Panc1 (cell line): ENCODE measurements around the gene SEPTIN1. TPM values are rescaled to one million over a fixed set of nuclear protein-coding genes. Genes with fewer than 3 reads are reported as not detected.
A peak's percentile ranks its signal among the peaks of the same experiment; 100 is the strongest.

Experiments used
- ATAC-seq: fragments of 200-7000 bp; cut with Tn5 transposase; 2 replicates; pipeline ENCODE4 v1.9.1; 2020; ENCODE audit warnings: mild to moderate bottlenecking, moderate library complexity
- BruUV-seq: library from RNA; stranded (reverse); fragments of 400-500 nt; replicated peaks from 2 replicates; lab custom pipeline; 2021; lab: Mats Ljungman, UMichigan
- CTCF ChIA-PET: fragments of 300-600 bp; sonication (Branson Sonifier 250); formaldehyde crosslinking; loops from one replicate; lab custom pipeline; 2022; ENCODE audit warnings: antibody characterized with exemption; lab: Charles Lee
- POLR2A ChIA-PET: fragments of 300-600 bp; sonication (Branson Sonifier 250); formaldehyde crosslinking; loops from one replicate; lab custom pipeline; 2022; ENCODE audit warnings: antibody characterized with exemption; lab: Charles Lee
- DNase-seq: peaks from one replicate; pipeline ENCODE4 v3.0.0-alpha.2; 2010; ENCODE audit warnings: low read depth, low spot score
- H3K27ac ChIP-seq: 2 replicates; pipeline ENCODE4 v1.5.1; 2011; ENCODE audit warnings: mild to moderate bottlenecking, low read length, inconsistent platforms
- H3K27me3 ChIP-seq: fragments of 200-500 bp; sonication (Bioruptor generic); 2 replicates; pipeline ENCODE4 v1.6.0; 2014; ENCODE audit warnings: low read length, inconsistent platforms; ENCODE audit not compliant: control insufficient read depth, insufficient read depth
- H3K36me3 ChIP-seq: fragments of 200-500 bp; sonication (Bioruptor generic); 2 replicates; pipeline ENCODE4 v1.5.1; 2014; ENCODE audit warnings: inconsistent platforms, mild to moderate bottlenecking, low read length, moderate library complexity; ENCODE audit not compliant: control insufficient read depth, insufficient read depth
- H3K4me1 ChIP-seq: 2 replicates; pipeline ENCODE4 v1.5.1; 2011; ENCODE audit warnings: inconsistent platforms, mild to moderate bottlenecking, low read length, moderate library complexity; ENCODE audit not compliant: control insufficient read depth, insufficient read depth
- H3K4me3 ChIP-seq, 2 experiments: 2 replicates each; pipeline ENCODE4 v1.5.1; 2011 to 2012; ENCODE audit warnings: low read depth in 2 of 2, low read length in 2 of 2, mild to moderate bottlenecking in 2 of 2, inconsistent platforms in 1 of 2, moderate library complexity in 1 of 2
- H3K9me3 ChIP-seq: fragments of 200-500 bp; sonication (Bioruptor generic); 2 replicates; pipeline ENCODE4 v1.5.1; 2014; ENCODE audit warnings: low read depth, mild to moderate bottlenecking, inconsistent platforms, low read length, moderate library complexity; ENCODE audit not compliant: control insufficient read depth, insufficient read depth
- POLR2AphosphoS5 ChIP-seq: IDR thresholded peaks from 2 replicates; pipeline ENCODE4 v1.6.1; 2012; ENCODE audit warnings: mild to moderate bottlenecking, low read depth, low read length, moderate library complexity
- SIN3A ChIP-seq: IDR thresholded peaks from 2 replicates; pipeline ENCODE4 v1.6.1; 2012; ENCODE audit warnings: low read depth, mild to moderate bottlenecking, low read length, moderate library complexity, borderline replicate concordance; ENCODE audit not compliant: insufficient read depth
- TCF7L2 ChIP-seq: IDR thresholded peaks from 2 replicates; pipeline ENCODE4 v1.6.1; 2011; ENCODE audit warnings: mild to moderate bottlenecking, low read depth, low read length, inconsistent platforms
- in situ Hi-C: cut with HindIII; loops from 2 replicates; pipeline ENCODE4 v1.10.0; 2016; ENCODE audit warnings: low sequenced_read_pairs, low pct_unique_long_range_greater_than_20kb
- intact Hi-C: fragments of 100-400 bp; cut with micrococcal nuclease; formaldehyde crosslinking; loops from one replicate; pipeline ENCODE4 v1.10.0; 2022; ENCODE audit not compliant: unreplicated experiment
- total RNA-seq: library from RNA; stranded (reverse); gene quantifications from one replicate; pipeline ENCODE4 v1.2.1, GENCODE V29; 2021; ENCODE audit not compliant: unreplicated experiment
- TF ChIP-seq, protein P1 (sequence below): fragments of 450-650 bp; IDR thresholded peaks from 2 replicates; pipeline ENCODE4 v1.5.1; 2017; ENCODE audit warnings: mild to moderate bottlenecking
- TF ChIP-seq, protein P2 (sequence below), 2 experiments: IDR thresholded peaks; 2 replicates each; pipeline ENCODE4 v1.6.1; 2011 to 2012; ENCODE audit warnings: low read depth in 2 of 2, control low read depth in 1 of 2, low read length in 1 of 2, mild to moderate bottlenecking in 1 of 2, moderate library complexity in 1 of 2; ENCODE audit not compliant: insufficient read depth in 1 of 2

SEPTIN1 gene
- total RNA-seq, 1 experiment from 2014 or later, result 1.7 TPM

DNA sequence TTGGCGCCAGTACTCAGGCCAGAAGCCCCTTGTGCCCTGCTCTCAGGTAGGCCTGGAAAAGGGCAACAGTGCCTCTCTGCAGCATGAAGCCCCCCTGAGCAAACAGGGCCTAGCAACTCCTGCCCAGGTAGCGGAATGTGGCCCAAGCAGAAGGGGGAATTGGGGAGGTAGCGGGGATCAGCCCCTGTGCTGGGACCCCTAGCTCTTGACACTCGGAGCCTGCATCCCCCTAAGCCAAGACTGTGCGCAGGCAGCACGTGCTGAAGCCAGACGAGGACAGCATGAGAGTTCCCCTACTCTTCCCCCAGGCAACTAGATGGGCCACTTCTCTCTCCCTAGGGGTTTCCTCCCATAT is 26.4 kb downstream of the SEPTIN1 start:
- Histone ChIP-seq H3K27me3 (no peaks in the 10 kb centered on the region), H3K9me3 (no peaks in the 10 kb centered on the region), H3K27ac (peak overlapping the region; percentile 99), H3K4me1 (peaks cover 49% of the 10 kb centered on the region), H3K36me3 (peaks cover 5% of the 10 kb centered on the region), H3K4me3 (peak overlapping the region; percentile 98 to 99)
- in situ Hi-C loops, result no loop called here
- BruUV-seq, result no TSS peak
- TF ChIP-seq SIN3A (no peak), POLR2AphosphoS5 (0 out of 2 replicates have a peak, but pooled peaks have one; percentile 4)
- POLR2A ChIA-PET, result interaction anchor here (1.5 kb wide), 1 partner anchor 15 kb away, joined by 4 read pairs; no protein-coding TSS in a partner anchor
- CTCF ChIA-PET, result interaction anchor here (1.5 kb wide), 1 partner anchor 264 kb away, joined by 3 read pairs; the partner anchor contains the start of gene TBX6
- DNase-seq, result no peak
- ATAC-seq, result no peak
- intact Hi-C loops, result no loop called here

DNA sequence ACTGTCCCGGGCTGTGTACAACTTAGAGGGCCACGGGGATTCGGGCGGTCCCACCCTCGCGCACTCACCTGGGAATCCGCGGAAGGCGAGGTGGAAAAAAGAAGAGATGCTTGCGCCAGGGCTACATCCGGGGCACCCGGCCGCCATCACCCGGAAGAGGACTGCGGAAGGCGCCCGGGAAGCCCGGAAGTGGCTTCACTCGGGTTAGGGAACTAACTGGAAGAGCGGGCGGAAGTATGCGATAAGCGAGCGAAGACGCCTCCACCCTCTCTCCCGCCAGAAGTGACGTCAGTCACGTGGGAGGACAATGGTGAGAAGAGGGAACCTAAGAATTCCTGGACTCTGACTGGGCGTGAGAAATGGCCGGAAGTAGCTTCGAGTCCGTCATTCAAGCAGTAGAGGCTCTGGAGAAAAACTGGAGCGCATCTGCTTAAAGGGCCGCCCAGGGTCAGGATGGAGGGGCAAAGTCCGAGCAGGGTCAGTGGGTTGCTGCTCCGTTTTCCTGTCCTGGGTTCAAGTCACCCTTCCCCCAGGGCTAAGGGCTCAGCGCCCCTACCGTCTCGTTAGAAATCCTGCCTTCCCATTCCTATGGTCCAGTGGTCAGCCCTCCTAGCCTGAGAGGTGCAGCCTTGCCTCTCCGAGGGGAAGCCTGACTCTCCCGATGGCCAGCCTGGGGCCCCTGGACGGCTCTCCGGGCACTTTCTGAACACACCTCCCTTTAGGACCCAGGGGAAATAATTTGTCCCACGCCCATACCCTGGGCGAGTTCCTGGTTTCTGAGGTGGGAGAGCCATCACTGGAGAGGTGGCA is 27.0 kb downstream of the SEPTIN1 start, which contains the start of gene CD2BP2:
Gene CD2BP2, minus strand, starts transcription at position 165 of the 810 bp plus-strand sequence. CDS start 627 bp downstream, outside the sequence.
- intact Hi-C loops, result no loop called here
- peak; percentile 98 for DNase-seq
- ChIA-PET POLR2A (interaction anchor here (0.6 to 1.5 kb wide), 2 partner anchors 16 to 20 kb away, joined by 4 to 7 read pairs; no protein-coding TSS in a partner anchor), CTCF (interaction anchor here (1.1 to 1.5 kb wide), 2 partner anchors 41 to 264 kb away, joined by 3 read pairs; partner anchors contain the start of gene TBX6)
- TF ChIP-seq, protein P1, sequence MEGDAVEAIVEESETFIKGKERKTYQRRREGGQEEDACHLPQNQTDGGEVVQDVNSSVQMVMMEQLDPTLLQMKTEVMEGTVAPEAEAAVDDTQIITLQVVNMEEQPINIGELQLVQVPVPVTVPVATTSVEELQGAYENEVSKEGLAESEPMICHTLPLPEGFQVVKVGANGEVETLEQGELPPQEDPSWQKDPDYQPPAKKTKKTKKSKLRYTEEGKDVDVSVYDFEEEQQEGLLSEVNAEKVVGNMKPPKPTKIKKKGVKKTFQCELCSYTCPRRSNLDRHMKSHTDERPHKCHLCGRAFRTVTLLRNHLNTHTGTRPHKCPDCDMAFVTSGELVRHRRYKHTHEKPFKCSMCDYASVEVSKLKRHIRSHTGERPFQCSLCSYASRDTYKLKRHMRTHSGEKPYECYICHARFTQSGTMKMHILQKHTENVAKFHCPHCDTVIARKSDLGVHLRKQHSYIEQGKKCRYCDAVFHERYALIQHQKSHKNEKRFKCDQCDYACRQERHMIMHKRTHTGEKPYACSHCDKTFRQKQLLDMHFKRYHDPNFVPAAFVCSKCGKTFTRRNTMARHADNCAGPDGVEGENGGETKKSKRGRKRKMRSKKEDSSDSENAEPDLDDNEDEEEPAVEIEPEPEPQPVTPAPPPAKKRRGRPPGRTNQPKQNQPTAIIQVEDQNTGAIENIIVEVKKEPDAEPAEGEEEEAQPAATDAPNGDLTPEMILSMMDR, result no peak
- TF ChIP-seq SIN3A, result peak; percentile 75; the same call in 1 of the 2 replicates
- peak; percentile 83 for TF ChIP-seq POLR2AphosphoS5
- BruUV-seq, result TSS peak; percentile 98
- H3K27ac ChIP-seq, result peak within 1 kb of the TSS; percentile 99
- H3K27me3 ChIP-seq, result no peaks in the 10 kb centered on the region
- in situ Hi-C loops, result no loop called here
- peaks cover 49% of the 10 kb centered on the region for H3K4me1 ChIP-seq
- H3K4me3 ChIP-seq, result peak within 1 kb of the TSS; percentile 98 to 99
- peak; percentile 92 for ATAC-seq
- peaks cover 5% of the 10 kb centered on the region for H3K36me3 ChIP-seq
- H3K9me3 ChIP-seq, result no peaks in the 10 kb centered on the region

DNA sequence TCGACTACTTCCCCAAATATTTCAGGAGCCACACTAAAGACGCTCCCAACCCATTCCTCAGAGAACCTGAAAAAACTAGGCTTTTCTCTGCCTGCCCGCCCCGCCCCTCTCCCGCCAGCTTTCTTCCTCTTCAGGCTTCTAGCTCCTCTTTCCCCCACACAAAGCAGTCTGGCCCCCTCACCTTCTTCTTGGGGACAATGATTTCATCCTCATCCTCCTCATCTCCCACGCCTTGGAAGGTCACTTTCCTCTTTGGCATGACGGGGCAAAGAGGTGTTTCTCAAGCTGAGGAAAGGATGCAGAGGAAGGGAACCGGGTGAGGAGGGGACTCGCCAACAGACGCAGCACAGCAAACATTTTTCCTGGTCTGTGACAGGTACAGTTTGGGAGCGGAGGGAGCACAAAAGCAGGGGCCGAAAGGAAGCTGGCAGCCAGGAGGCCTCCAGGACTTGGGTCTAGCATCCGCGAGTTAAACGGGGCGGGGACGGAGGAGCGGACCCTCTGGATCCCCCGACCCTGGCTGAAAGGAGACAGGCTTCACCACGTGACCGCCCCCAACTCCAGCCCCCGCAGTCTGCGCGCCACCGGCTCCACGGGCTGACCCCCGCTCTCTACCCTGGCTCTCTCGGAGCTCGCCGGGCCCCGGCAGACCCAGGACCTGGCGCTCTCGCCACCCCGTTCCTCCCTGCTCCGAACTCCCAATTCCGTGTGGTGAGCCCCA is 27.8 kb downstream of the SEPTIN1 start:
- intact Hi-C loops, result no loop called here
- in situ Hi-C loops, result no loop called here
- Histone ChIP-seq H3K4me1 (peaks cover 49% of the 10 kb centered on the region), H3K9me3 (no peaks in the 10 kb centered on the region), H3K27me3 (no peaks in the 10 kb centered on the region), H3K27ac (peak overlapping the region; percentile 99), H3K4me3 (peak overlapping the region; percentile 98 to 99), H3K36me3 (peaks cover 5% of the 10 kb centered on the region)
- DNase-seq, result no peak
- BruUV-seq, result no TSS peak
- TF ChIP-seq, protein P1, result no peak
- TF ChIP-seq, protein P2, sequence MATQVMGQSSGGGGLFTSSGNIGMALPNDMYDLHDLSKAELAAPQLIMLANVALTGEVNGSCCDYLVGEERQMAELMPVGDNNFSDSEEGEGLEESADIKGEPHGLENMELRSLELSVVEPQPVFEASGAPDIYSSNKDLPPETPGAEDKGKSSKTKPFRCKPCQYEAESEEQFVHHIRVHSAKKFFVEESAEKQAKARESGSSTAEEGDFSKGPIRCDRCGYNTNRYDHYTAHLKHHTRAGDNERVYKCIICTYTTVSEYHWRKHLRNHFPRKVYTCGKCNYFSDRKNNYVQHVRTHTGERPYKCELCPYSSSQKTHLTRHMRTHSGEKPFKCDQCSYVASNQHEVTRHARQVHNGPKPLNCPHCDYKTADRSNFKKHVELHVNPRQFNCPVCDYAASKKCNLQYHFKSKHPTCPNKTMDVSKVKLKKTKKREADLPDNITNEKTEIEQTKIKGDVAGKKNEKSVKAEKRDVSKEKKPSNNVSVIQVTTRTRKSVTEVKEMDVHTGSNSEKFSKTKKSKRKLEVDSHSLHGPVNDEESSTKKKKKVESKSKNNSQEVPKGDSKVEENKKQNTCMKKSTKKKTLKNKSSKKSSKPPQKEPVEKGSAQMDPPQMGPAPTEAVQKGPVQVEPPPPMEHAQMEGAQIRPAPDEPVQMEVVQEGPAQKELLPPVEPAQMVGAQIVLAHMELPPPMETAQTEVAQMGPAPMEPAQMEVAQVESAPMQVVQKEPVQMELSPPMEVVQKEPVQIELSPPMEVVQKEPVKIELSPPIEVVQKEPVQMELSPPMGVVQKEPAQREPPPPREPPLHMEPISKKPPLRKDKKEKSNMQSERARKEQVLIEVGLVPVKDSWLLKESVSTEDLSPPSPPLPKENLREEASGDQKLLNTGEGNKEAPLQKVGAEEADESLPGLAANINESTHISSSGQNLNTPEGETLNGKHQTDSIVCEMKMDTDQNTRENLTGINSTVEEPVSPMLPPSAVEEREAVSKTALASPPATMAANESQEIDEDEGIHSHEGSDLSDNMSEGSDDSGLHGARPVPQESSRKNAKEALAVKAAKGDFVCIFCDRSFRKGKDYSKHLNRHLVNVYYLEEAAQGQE (IDR thresholded peaks at IDR 0.05; ENCODE audit: insufficient read depth in 1 of 2, low read depth in 2 of 2, low read length in 1 of 2), result no peak
- TF ChIP-seq SIN3A, result no peak
- no peak for TF ChIP-seq POLR2AphosphoS5
- TF ChIP-seq TCF7L2, result no peak
- POLR2A ChIA-PET, result interaction anchor here (0.6 to 1.5 kb wide), 2 partner anchors 16 to 20 kb away, joined by 4 to 7 read pairs; no protein-coding TSS in a partner anchor
- CTCF ChIA-PET, result interaction anchor here (1.1 kb wide), 1 partner anchor 41 kb away, joined by 3 read pairs; no protein-coding TSS in a partner anchor
- ATAC-seq, result peak; percentile 18; the same call in 1 of the 2 replicates
